ENCODE measurements around the gene IFT20.

IFT20 gene, protein sequence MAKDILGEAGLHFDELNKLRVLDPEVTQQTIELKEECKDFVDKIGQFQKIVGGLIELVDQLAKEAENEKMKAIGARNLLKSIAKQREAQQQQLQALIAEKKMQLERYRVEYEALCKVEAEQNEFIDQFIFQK

GRCh38 chr17:28335201-28335958, at the start of gene IFT20, which contains the start of gene TNFAIP1:
TSS of gene IFT20 (minus strand) at chr17:28335472. CDS start at chr17:28331985, 3,487 bp downstream.
TSS of gene TNFAIP1 (plus strand) at chr17:28335761. CDS start at chr17:28339522, 3,761 bp downstream.
- peak; percentile 93 for DNase-seq

GRCh38 chr17:28385037-28385400, 49.7 kb upstream of the IFT20 start:
- DNase-seq = no peak

DNA sequence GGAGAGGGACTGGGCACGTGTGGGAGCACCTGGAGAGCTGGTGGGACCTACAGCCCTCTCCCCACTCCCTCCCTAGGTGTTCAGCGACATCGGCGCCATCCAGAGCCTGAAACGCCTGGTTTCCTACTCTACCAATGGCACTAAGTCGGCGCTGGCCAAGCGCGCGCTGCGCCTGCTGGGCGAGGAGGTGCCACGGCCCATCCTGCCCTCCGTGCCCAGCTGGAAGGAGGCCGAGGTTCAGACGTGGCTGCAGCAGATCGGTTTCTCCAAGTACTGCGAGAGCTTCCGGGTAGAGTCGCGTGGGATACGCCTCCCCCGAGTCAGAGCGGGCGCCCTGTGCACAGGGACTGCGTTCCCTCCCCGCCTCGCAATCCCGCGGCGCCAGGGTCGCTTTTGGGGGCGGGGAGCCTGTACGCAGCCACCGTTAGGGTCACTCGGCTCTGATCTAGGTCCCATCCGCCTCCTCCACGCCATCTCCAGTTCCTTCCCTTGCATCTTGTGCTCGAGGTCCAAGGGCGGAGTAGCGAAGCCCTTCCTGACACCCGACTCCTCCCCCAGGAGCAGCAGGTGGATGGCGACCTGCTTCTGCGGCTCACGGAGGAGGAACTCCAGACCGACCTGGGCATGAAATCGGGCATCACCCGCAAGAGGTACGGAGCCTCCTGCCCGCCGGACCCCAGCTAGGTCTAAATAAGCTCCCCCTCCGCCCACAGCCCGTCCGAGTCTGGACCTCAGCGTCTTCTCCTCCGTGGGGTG, 49.2 kb upstream of the IFT20 start:
- peak; percentile 65 for DNase-seq

- DNase-seq = peak; percentile 33
These were observed 46.0 kb upstream of the IFT20 start for GRCh38 chr17:28381141-28381825.

- no peak for DNase-seq
These were observed 44.8 kb upstream of the IFT20 start for GRCh38 chr17:28379814-28380801.

DNA sequence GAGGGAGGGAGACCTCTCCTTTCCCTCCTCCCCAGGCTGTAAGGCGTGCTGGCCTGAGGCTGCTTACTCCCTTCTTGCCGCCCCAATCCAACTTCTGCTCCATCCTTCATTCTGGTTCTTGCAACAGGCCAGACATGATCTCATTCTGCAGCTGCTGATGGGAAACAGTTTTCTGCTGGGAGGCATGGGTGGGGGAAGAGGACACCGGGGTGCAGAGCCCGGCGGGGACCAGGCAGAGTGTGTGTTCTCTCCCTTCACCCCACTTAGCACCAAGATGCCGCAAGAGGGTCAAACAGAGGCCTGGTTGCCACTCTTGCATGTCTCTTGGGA, 37.6 kb upstream of the IFT20 start:
- no peak for DNase-seq

- no peak for DNase-seq
These were observed 37.1 kb upstream of the IFT20 start for GRCh38 chr17:28372203-28372944.

GRCh38 chr17:28371245-28372202, 36.3 kb upstream of the IFT20 start, which contains the start of gene SARM1:
TSS of gene SARM1 (plus strand) at chr17:28371694. CDS start at chr17:28372033, 339 bp downstream.
- peak; percentile 81 for DNase-seq

DNA sequence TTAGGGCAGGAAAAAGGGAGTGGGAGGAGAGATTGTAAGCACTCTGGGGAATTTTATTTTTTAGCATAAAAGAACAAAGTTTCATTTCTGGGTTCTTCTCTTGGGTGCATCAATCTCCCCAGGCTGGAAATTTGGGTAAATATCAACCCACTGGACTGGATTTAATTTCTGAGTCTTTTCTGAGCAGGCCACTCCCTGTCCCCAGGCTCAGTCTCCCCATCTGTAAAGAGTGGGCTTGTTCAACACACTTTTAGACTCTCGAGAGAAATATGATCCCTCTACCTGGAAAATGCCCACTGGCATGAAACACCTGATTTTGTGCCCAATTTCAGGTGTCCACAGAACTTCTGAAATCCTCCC, 35.5 kb upstream of the IFT20 start:
- DNase-seq = no peak

- DNase-seq = no peak
These were observed 34.9 kb upstream of the IFT20 start, which contains the start of gene VTN for GRCh38 chr17:28370035-28370743. TSS of gene VTN (minus strand) at chr17:28370307. CDS start at chr17:28370203, 104 bp downstream.

- DNase-seq = no peak
These were observed 34.4 kb upstream of the IFT20 start for GRCh38 chr17:28369684-28370034.

DNA sequence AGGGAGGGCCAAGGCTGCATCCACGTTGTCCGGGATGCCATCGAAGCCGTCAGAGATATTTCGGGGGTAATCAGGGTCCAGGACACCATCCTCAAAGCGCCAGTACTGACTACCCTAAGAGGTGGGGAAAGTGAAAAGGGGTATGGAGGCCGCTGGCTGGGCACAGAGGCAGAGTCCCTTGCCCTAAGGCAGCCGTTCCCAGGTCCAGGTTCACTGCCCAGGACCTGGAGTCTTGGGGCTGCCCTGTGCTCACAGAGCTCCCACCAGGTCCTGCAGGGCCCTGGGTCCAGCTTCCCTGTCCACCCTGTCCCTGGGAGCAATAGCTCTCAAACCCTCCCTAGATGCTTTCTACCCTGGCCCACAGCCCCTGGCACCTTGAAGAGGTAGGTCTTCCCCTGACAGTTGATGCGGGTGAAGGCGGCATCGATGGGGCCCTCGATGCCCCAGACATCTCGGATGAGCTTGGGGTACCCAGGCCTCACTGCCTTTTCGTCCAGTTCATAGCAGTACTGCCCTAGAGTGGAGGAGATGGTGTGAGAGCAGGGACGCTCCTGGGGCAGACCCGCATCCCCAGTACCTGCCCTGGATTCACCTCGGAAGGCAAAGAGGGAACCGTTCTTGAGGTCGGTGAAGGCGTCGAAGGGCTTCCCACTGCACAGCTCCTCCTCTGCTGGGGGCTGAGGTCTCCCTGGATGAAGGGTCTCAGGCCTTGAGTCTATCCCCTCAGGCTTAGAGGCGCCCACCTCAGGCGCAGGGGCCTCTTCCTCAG, 33.8 kb upstream of the IFT20 start:
- DNase-seq = no peak

GRCh38 chr17:28368306-28368831, 33.1 kb upstream of the IFT20 start:
- no peak for DNase-seq

DNA sequence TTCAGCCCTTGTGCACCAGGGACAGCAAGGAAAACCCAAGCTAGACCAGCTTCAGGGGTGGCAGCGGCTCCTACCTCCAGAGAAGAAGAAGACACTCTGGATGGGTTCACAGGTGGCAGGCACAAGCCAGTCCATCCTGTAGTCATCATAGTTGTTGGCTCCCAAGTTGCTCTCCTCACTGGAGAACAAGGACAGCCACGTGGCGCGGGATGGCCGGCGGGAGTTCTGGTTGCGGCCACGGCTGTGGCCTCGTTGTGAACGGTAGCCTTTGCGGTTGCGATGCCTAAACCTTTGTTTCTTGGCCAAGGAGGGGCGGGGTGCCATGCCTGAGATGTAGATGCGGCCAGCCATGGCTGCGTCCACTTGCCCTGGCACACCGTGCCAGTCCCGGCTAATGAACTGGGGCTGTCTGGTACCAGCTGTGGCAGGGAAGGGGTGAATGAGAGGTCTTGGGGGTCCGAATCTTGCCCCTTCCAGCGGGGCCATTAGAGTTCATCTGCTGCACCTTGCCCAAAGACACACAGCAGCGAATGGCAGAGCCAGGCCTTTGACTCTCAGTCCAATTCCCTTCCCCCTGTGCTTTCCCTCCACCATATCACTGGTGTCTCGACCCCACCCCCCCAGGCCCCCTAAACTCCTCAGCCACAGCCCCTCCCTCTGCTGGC, 32.5 kb upstream of the IFT20 start:
- no peak for DNase-seq

- no peak for DNase-seq
These were observed 31.3 kb upstream of the IFT20 start for GRCh38 chr17:28366605-28367004.

- no peak for DNase-seq
These were observed 30.2 kb upstream of the IFT20 start for GRCh38 chr17:28365487-28365886.

- no peak for DNase-seq
These were observed 29.5 kb upstream of the IFT20 start, which contains the start of gene SEBOX for GRCh38 chr17:28364665-28365363. TSS of gene SEBOX (minus strand) at chr17:28365199. CDS start at chr17:28365151, 48 bp downstream.
